NCI-H2196 treated with DMSO at 0.1 percent for 48 hours (cell line): ENCODE measurements around the gene RNF220.
A peak's percentile ranks its signal among the peaks of the same experiment; 100 is the strongest.
"Not testable (repeated sequence)": the region's sequence is repeated elsewhere in the genome, so short reads cannot be mapped to it uniquely, and the experiment has no call there.

ENCODE experiments used
- DNase-seq: peaks from one replicate; lab custom pipeline; 2025; ENCODE audit not compliant: unreplicated experiment; lab: John Stamatoyannopoulos, UW

Gene RNF220

GRCh38 chr1:44648529-44649250, 243.6 kb downstream of the RNF220 start:
- DNase-seq = no peak

GRCh38 chr1:44649788-44650158, 244.7 kb downstream of the RNF220 start:
- no peak for DNase-seq

GRCh38 chr1:44650159-44650831, 245.2 kb downstream of the RNF220 start:
- peak; percentile 71 for DNase-seq

- no peak for DNase-seq
Observed at GRCh38 chr1:44651069-44651468, 246.0 kb downstream of the RNF220 start.

GRCh38 chr1:44652445-44653106, 247.5 kb downstream of the RNF220 start:
- peak; percentile 38 for DNase-seq

GRCh38 chr1:44653107-44653964, 248.3 kb downstream of the RNF220 start:
- no peak for DNase-seq

- DNase-seq = no peak
Observed at GRCh38 chr1:44654621-44655187, 249.6 kb downstream of the RNF220 start.

GRCh38 chr1:44655609-44656008, 250.6 kb downstream of the RNF220 start:
- peak; percentile 12 for DNase-seq

- no peak for DNase-seq
Observed at GRCh38 chr1:44659566-44659965, 254.5 kb downstream of the RNF220 start.

- DNase-seq = peak; percentile 76
Observed at GRCh38 chr1:44660176-44660575, 255.1 kb downstream of the RNF220 start.

- DNase-seq = no peak
Observed at GRCh38 chr1:44661781-44662682, 257.0 kb downstream of the RNF220 start.

- DNase-seq = no peak
Observed at GRCh38 chr1:44662683-44663030, 257.6 kb downstream of the RNF220 start.

- DNase-seq = no peak
Observed at GRCh38 chr1:44663417-44663816, 258.4 kb downstream of the RNF220 start.

GRCh38 chr1:44664730-44665370, 259.8 kb downstream of the RNF220 start:
- no peak for DNase-seq

- DNase-seq = not testable (repeated sequence)
Observed at GRCh38 chr1:44666719-44667118, 261.7 kb downstream of the RNF220 start.

- DNase-seq = no peak
Observed at GRCh38 chr1:44670751-44671640, 265.9 kb downstream of the RNF220 start.

GRCh38 chr1:44672254-44672955, 267.4 kb downstream of the RNF220 start:
- no peak for DNase-seq
